Neutrophil (primary cell): ENCODE measurements around the gene RPRD1B.

ENCODE experiments used
- H3K27ac ChIP-seq: fragments of 200-600 bp; sonication (generic); 2 replicates; pipeline ENCODE4 v1.5.1; 2016; ENCODE audit warnings: mild to moderate bottlenecking, moderate library complexity
- H3K27me3 ChIP-seq: fragments of 200-600 bp; sonication (generic); 2 replicates; pipeline ENCODE4 v1.6.0; 2016; ENCODE audit warnings: mild to moderate bottlenecking
- H3K36me3 ChIP-seq: fragments of 200-600 bp; sonication (generic); 2 replicates; pipeline ENCODE4 v1.5.1; 2017
- H3K4me1 ChIP-seq, 2 experiments: fragments of 200-600 bp in 1 of 2; sonication (generic) in 1 of 2; 1 replicate in 1 of 2; 2 replicates in 1 of 2; pipeline versions ENCODE4 v1.5.1 to v1.6.1; 2013 to 2016; ENCODE audit warnings: low read depth in 1 of 2, low read length in 1 of 2, mild to moderate bottlenecking in 1 of 2, moderate library complexity in 1 of 2; ENCODE audit not compliant: control insufficient read depth in 1 of 2, insufficient read depth in 1 of 2
- H3K4me3 ChIP-seq, 2 experiments: fragments of 200-600 bp in 1 of 2; sonication (generic) in 1 of 2; 1 replicate in 1 of 2; 2 replicates in 1 of 2; pipeline ENCODE4 v1.5.1; 2013 to 2016; ENCODE audit warnings: low read depth in 1 of 2, low read length in 1 of 2, mild to moderate bottlenecking in 1 of 2, moderate library complexity in 1 of 2
- H3K9me3 ChIP-seq: fragments of 200-600 bp; sonication (generic); 2 replicates; pipeline ENCODE4 v1.5.1; 2016
- CTCF ChIP-seq: fragments of 200-600 bp; sonication (generic); IDR thresholded peaks from 2 replicates; pipeline ENCODE4 v1.5.1; 2016; ENCODE audit warnings: antibody characterized with exemption

RPRD1B gene

GRCh38 chr20:38066969-38067716, 33.6 kb downstream of the RPRD1B start:
- no peak overlapping the region for H3K4me3 ChIP-seq
- peaks cover 93% of the 10 kb centered on the region for H3K36me3 ChIP-seq
- H3K27ac ChIP-seq, result no peak overlapping the region
- TF ChIP-seq CTCF, result no peak
- H3K9me3 ChIP-seq, result no peaks in the 10 kb centered on the region
- H3K27me3 ChIP-seq, result no peaks in the 10 kb centered on the region
- H3K4me1 ChIP-seq, result no peaks in the 10 kb centered on the region

GRCh38 chr20:38067717-38068365, 34.3 kb downstream of the RPRD1B start:
- no peaks in the 10 kb centered on the region for H3K4me1 ChIP-seq
- TF ChIP-seq CTCF, result no peak
- no peaks in the 10 kb centered on the region for H3K9me3 ChIP-seq
- H3K4me3 ChIP-seq, result no peak overlapping the region
- no peaks in the 10 kb centered on the region for H3K27me3 ChIP-seq
- peaks cover 92% of the 10 kb centered on the region for H3K36me3 ChIP-seq
- H3K27ac ChIP-seq, result no peak overlapping the region

- no peak overlapping the region for H3K27ac ChIP-seq
- no peak overlapping the region for H3K4me3 ChIP-seq
- H3K27me3 ChIP-seq, result no peaks in the 10 kb centered on the region
- no peak for TF ChIP-seq CTCF
- no peaks in the 10 kb centered on the region for H3K9me3 ChIP-seq
- H3K36me3 ChIP-seq, result peaks cover 66% of the 10 kb centered on the region
- H3K4me1 ChIP-seq, result no peaks in the 10 kb centered on the region
These were observed 39.4 kb downstream of the RPRD1B start for GRCh38 chr20:38072898-38073297.

- Histone ChIP-seq H3K36me3 (peaks cover 63% of the 10 kb centered on the region), H3K4me3 (no peak overlapping the region), H3K4me1 (no peaks in the 10 kb centered on the region), H3K27me3 (no peaks in the 10 kb centered on the region), H3K9me3 (no peaks in the 10 kb centered on the region), H3K27ac (no peak overlapping the region)
- peak; percentile 45 for TF ChIP-seq CTCF
These were observed 39.9 kb downstream of the RPRD1B start for GRCh38 chr20:38073307-38074071.

- peaks cover 51% of the 10 kb centered on the region for H3K36me3 ChIP-seq
- H3K27ac ChIP-seq, result no peak overlapping the region
- no peaks in the 10 kb centered on the region for H3K9me3 ChIP-seq
- no peak for TF ChIP-seq CTCF
- no peak overlapping the region for H3K4me3 ChIP-seq
- H3K27me3 ChIP-seq, result no peaks in the 10 kb centered on the region
- H3K4me1 ChIP-seq, result no peaks in the 10 kb centered on the region
These were observed 41.8 kb downstream of the RPRD1B start for GRCh38 chr20:38075161-38075998.
